Adrenal gland (tissue), 5 donors: ENCODE results near the gene HNF4A.

Experiments used
- CTCF ChIP-seq, 6 experiments: fragments of 450-650 bp in 4 of 6; fragments of 200-600 bp in 2 of 6; sonication (generic) in 1 of 6; IDR thresholded peaks; 1 replicate in 5 of 6; 2 replicates in 1 of 6; pipeline versions ENCODE4 v1.5.1 to v1.8.0; 2016 to 2021; ENCODE audit warnings: antibody characterized with exemption in 6 of 6, mild to moderate bottlenecking in 2 of 6, moderate library complexity in 1 of 6
- POLR2A ChIP-seq, 2 donors: fragments of 450-650 bp; IDR thresholded peaks; one replicate each; pipeline ENCODE4 v1.6.1; 2017; ENCODE audit warnings: antibody characterized with exemption in 2 of 2, mild to moderate bottlenecking in 2 of 2, moderate library complexity in 1 of 2
- donor health status: DM: no; HTN: no; CAD: no.

DNA sequence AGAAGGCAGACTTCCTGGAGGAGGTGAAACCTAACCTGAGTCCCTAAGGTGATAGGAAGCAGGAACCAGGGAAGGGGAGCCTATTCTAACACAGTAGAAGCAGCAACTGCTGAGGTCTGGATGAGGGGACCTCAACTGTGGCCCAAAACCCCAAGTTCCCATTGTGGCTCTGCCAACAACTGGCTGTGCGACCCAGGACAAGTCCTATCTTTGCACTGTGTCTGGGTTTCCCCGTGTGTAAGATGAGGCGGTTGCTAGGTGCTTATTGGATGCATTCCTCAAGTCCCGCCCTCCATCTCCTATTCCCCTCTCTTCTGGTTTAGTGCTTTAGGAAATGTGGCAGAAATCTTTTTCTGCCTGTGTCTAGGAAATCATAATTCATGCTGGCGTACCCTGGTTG, 68.0 kb downstream of the HNF4A start:
- no peak for TF ChIP-seq CTCF (IDR thresholded peaks at IDR 0.05)
- no peak for TF ChIP-seq POLR2A (IDR thresholded peaks at IDR 0.05)
